GM21381 (cell line): ENCODE data around the gene PAOX.
"Not testable (repeated sequence)": the region's sequence is repeated elsewhere in the genome, so short reads cannot be mapped to it uniquely, and the experiment has no call there.

ENCODE experiments used
- ATAC-seq: cut with Tn5 transposase; IDR thresholded peaks from one replicate; pipeline ENCODE4 v1.9.1; 2021; ENCODE audit warnings: mild to moderate bottlenecking, moderate library complexity; ENCODE audit not compliant: unreplicated experiment

The PAOX gene

GRCh38 chr10:133431888-133432613 is 53.0 kb downstream of the PAOX start:
- ATAC-seq: not testable (repeated sequence)

GRCh38 chr10:133432789-133433188 is 53.7 kb downstream of the PAOX start:
- not testable (repeated sequence) for ATAC-seq

GRCh38 chr10:133438711-133439273 is 59.7 kb downstream of the PAOX start:
- no peak for ATAC-seq

- no peak for ATAC-seq
These were observed 60.7 kb downstream of the PAOX start for GRCh38 chr10:133439517-133440461.

- ATAC-seq: no peak
These were observed 61.7 kb downstream of the PAOX start for GRCh38 chr10:133440633-133441285.
